Neural cell (in vitro differentiated cells): ENCODE results near the gene SERAC1. TPM values are rescaled to one million over a fixed set of nuclear protein-coding genes. Genes with fewer than 3 reads are reported as not detected.

Experiments
- H2AFZ ChIP-seq: fragments of 200-600, 300-800 bp; sonication (generic), shearing (Covaris generic); 2 replicates; pipeline ENCODE4 v1.6.0; 2014; ENCODE audit warnings: low read depth, mild to moderate bottlenecking, antibody characterized with exemption, low read length, moderate library complexity
- H3F3A ChIP-seq: fragments of 200-600 bp; shearing (Covaris generic); 2 replicates; pipeline ENCODE4 v1.6.1; 2016; ENCODE audit warnings: mild to moderate bottlenecking, moderate library complexity, mixed read lengths, antibody characterized with exemption, low read length; ENCODE audit not compliant: insufficient read depth, poor library complexity, severe bottlenecking
- H3K27ac ChIP-seq: fragments of 200-600, 300-800 bp; sonication (generic), shearing (Covaris generic); 2 replicates; pipeline ENCODE4 v1.5.1; 2014; ENCODE audit warnings: mild to moderate bottlenecking, low read length, moderate library complexity
- H3K27me3 ChIP-seq: fragments of 300-800, 200-600 bp; sonication (generic), shearing (Covaris generic); 2 replicates; pipeline ENCODE4 v1.6.0; 2014; ENCODE audit warnings: mild to moderate bottlenecking, low read depth, low read length, moderate library complexity; ENCODE audit not compliant: insufficient read depth
- H3K36me3 ChIP-seq: fragments of 300-800, 200-600 bp; sonication (generic), shearing (Covaris generic); 2 replicates; pipeline ENCODE4 v1.5.1; 2014; ENCODE audit warnings: mild to moderate bottlenecking, antibody characterized with exemption, low read length, moderate library complexity; ENCODE audit not compliant: insufficient read depth
- H3K4me2 ChIP-seq: fragments of 300-800, 200-600 bp; sonication (generic), shearing (Covaris generic); 2 replicates; pipeline ENCODE4 v1.6.0; 2014; ENCODE audit warnings: mild to moderate bottlenecking, low read length
- H3K4me3 ChIP-seq: fragments of 300-800, 200-600 bp; sonication (generic), shearing (Covaris generic); 2 replicates; pipeline ENCODE4 v1.5.1; 2014; ENCODE audit warnings: mild to moderate bottlenecking, low read length, moderate library complexity
- H3K79me2 ChIP-seq: fragments of 200-600 bp; shearing (Covaris generic); replicated peaks from 2 replicates; pipeline ENCODE4 v1.6.0; 2014; ENCODE audit warnings: mild to moderate bottlenecking, low read length, moderate library complexity; ENCODE audit not compliant: insufficient read depth
- H3K9ac ChIP-seq: fragments of 300-800, 200-600 bp; sonication (generic), shearing (Covaris generic); 2 replicates; pipeline ENCODE4 v1.6.1; 2016; ENCODE audit warnings: mild to moderate bottlenecking, low read length, mixed read lengths
- H3K9me2 ChIP-seq: fragments of 200-600 bp; shearing (Covaris generic); 2 replicates; pipeline ENCODE4 v1.6.1; 2016; ENCODE audit warnings: mild to moderate bottlenecking, low read length, mixed read lengths; ENCODE audit not compliant: insufficient read depth
- H3K9me3 ChIP-seq: fragments of 200-600, 300-800 bp; sonication (generic), shearing (Covaris generic); 2 replicates; pipeline ENCODE4 v1.6.1; 2016; ENCODE audit warnings: mild to moderate bottlenecking, mixed run types, low read length, moderate library complexity, mixed read lengths
- H4K20me1 ChIP-seq: fragments of 200-600 bp; shearing (Covaris generic); 2 replicates; pipeline ENCODE4 v1.6.1; 2016; ENCODE audit warnings: mild to moderate bottlenecking, mixed run types; ENCODE audit not compliant: insufficient read depth
- CTCF ChIP-seq: fragments of 450-650 bp; IDR thresholded peaks from 2 replicates; pipeline ENCODE4 v1.5.1; 2014; ENCODE audit warnings: antibody characterized with exemption, mild to moderate bottlenecking, moderate library complexity; ENCODE audit not compliant: poor library complexity, severe bottlenecking
- EZH2 ChIP-seq: fragments of 200-600, 300-800 bp; shearing (Covaris generic), sonication (generic); IDR thresholded peaks from 2 replicates; pipeline ENCODE4 v1.6.1; 2014; ENCODE audit warnings: antibody characterized with exemption, low read length, borderline replicate concordance, mild to moderate bottlenecking; ENCODE audit not compliant: insufficient read depth, poor library complexity, severe bottlenecking
- MXI1 ChIP-seq: fragments of 450-650 bp; conservative IDR thresholded peaks from 2 replicates; pipeline ENCODE4 v1.6.1; 2014; ENCODE audit warnings: antibody characterized with exemption, mild to moderate bottlenecking; ENCODE audit not compliant: poor library complexity, severe bottlenecking
- POLR2AphosphoS5 ChIP-seq: IDR thresholded peaks from 2 replicates; pipeline ENCODE4 v1.6.1; 2012
- REST ChIP-seq: IDR thresholded peaks from 2 replicates; pipeline ENCODE4 v1.6.1; 2012; ENCODE audit warnings: borderline replicate concordance
- SMC3 ChIP-seq: fragments of 450-650 bp; conservative IDR thresholded peaks from 2 replicates; pipeline ENCODE4 v1.6.1; 2014; ENCODE audit warnings: antibody characterized with exemption, mild to moderate bottlenecking, moderate library complexity; ENCODE audit not compliant: poor library complexity
- TAF1 ChIP-seq: IDR thresholded peaks from 2 replicates; pipeline ENCODE4 v1.6.1; 2012; ENCODE audit warnings: low read depth
- polyA plus RNA-seq: library from polyadenylated mRNA; depleted of rRNA; stranded (reverse); fragments of >200 nt; gene quantifications from 2 replicates; pipeline ENCODE4 v1.2.3, GENCODE V29; 2014

The SERAC1 gene
- polyA plus RNA-seq, 1 donor from 2014 or later = 22.2 TPM

- no peaks in the 10 kb centered on the region for H3K9me2 ChIP-seq
- no peaks in the 10 kb centered on the region for H3K9me3 ChIP-seq
- H3K9ac ChIP-seq = no peak overlapping the region
- no peak overlapping the region for H3K4me2 ChIP-seq
- H3K36me3 ChIP-seq = no peaks in the 10 kb centered on the region
- TF ChIP-seq MXI1 (no peak), SMC3 (no peak), CTCF (no peak), TAF1 (no peak), REST (no peak), POLR2AphosphoS5 (no peak)
- H2AFZ ChIP-seq = no peak overlapping the region
- H3F3A ChIP-seq = no peaks in the 10 kb centered on the region
- no peaks in the 10 kb centered on the region for H3K79me2 ChIP-seq
- no peaks in the 10 kb centered on the region for H4K20me1 ChIP-seq
- no peak overlapping the region for H3K27ac ChIP-seq
- H3K27me3 ChIP-seq = no peaks in the 10 kb centered on the region
- no peak overlapping the region for H3K4me3 ChIP-seq
These were observed 87.0 kb downstream of the SERAC1 start for GRCh38 chr6:158080849-158081656.

GRCh38 chr6:158078320-158078719, 89.7 kb downstream of the SERAC1 start:
- TF ChIP-seq TAF1 (no peak), POLR2AphosphoS5 (no peak), CTCF (no peak), MXI1 (no peak), EZH2 (no peak)
- Histone ChIP-seq H3K79me2 (no peaks in the 10 kb centered on the region), H3K9me2 (no peaks in the 10 kb centered on the region), H3F3A (no peaks in the 10 kb centered on the region), H3K9ac (no peak overlapping the region), H3K4me3 (no peak overlapping the region), H3K36me3 (no peaks in the 10 kb centered on the region), H3K4me2 (no peak overlapping the region), H4K20me1 (no peaks in the 10 kb centered on the region), H2AFZ (no peak overlapping the region), H3K27ac (no peak overlapping the region), H3K9me3 (no peaks in the 10 kb centered on the region), H3K27me3 (no peaks in the 10 kb centered on the region)
